ENCODE data around the gene GABRB1.

Gene GABRB1

GRCh38 chr4:47122592-47123291, 91.4 kb downstream of the GABRB1 start:
- no peak for DNase-seq

GRCh38 chr4:47128991-47129390, 97.6 kb downstream of the GABRB1 start:
- DNase-seq = no peak

GRCh38 chr4:47135210-47135609, 103.8 kb downstream of the GABRB1 start:
- no peak for DNase-seq

- DNase-seq = no peak
Observed at GRCh38 chr4:47143261-47143660, 111.9 kb downstream of the GABRB1 start.

GRCh38 chr4:47145630-47146029, 114.3 kb downstream of the GABRB1 start:
- DNase-seq = no peak

GRCh38 chr4:47154816-47155370, 123.5 kb downstream of the GABRB1 start:
- DNase-seq = no peak

- DNase-seq = no peak
Observed at GRCh38 chr4:47155919-47156318, 124.6 kb downstream of the GABRB1 start.

GRCh38 chr4:47160095-47160494, 128.7 kb downstream of the GABRB1 start:
- DNase-seq = no peak

GRCh38 chr4:47167081-47168035, 136.0 kb downstream of the GABRB1 start:
- no peak for DNase-seq

- no peak for DNase-seq
Observed at GRCh38 chr4:47184083-47184482, 152.7 kb downstream of the GABRB1 start.

GRCh38 chr4:47185761-47186160, 154.4 kb downstream of the GABRB1 start:
- DNase-seq = no peak

- no peak for DNase-seq
Observed at GRCh38 chr4:47187608-47188007, 156.2 kb downstream of the GABRB1 start.

- DNase-seq = no peak
Observed at GRCh38 chr4:47193179-47193578, 161.8 kb downstream of the GABRB1 start.

GRCh38 chr4:47194036-47194737, 162.8 kb downstream of the GABRB1 start:
- DNase-seq = no peak

- DNase-seq = no peak
Observed at GRCh38 chr4:47195706-47196105, 164.3 kb downstream of the GABRB1 start.

- DNase-seq = no peak
Observed at GRCh38 chr4:47198791-47199190, 167.4 kb downstream of the GABRB1 start.

- no peak for DNase-seq
Observed at GRCh38 chr4:47203593-47203992, 172.2 kb downstream of the GABRB1 start.

- no peak for DNase-seq
Observed at GRCh38 chr4:47207555-47207954, 176.2 kb downstream of the GABRB1 start.

- no peak for DNase-seq
Observed at GRCh38 chr4:47209833-47210232, 178.5 kb downstream of the GABRB1 start.

GRCh38 chr4:47210828-47211227, 179.5 kb downstream of the GABRB1 start:
- no peak for DNase-seq

GRCh38 chr4:47213106-47213505, 181.7 kb downstream of the GABRB1 start:
- no peak for DNase-seq

- DNase-seq = no peak
Observed at GRCh38 chr4:47213539-47213938, 182.2 kb downstream of the GABRB1 start.

- DNase-seq = no peak
Observed at GRCh38 chr4:47213971-47214370, 182.6 kb downstream of the GABRB1 start.

Data from NCI-H2227 treated with DMSO at 0.1 percent for 48 hours (cell line).